Activated CD8-positive, alpha-beta T cell treated with anti-CD3 and anti-CD28 coated beads for 36 hours (primary cell): ENCODE measurements around the gene FBXO10. TPM values are rescaled to one million over a fixed set of nuclear protein-coding genes. Genes with fewer than 3 reads are reported as not detected.

Experiments used
- ATAC-seq: fragments of 200-7000 bp; cut with Tn5 transposase; one replicate; pipeline ENCODE4 v1.10.0; 2021; ENCODE audit warnings: mild to moderate bottlenecking, moderate library complexity
- CTCF ChIA-PET: fragments of 350-600 bp; sonication (Branson Sonifier 250); formaldehyde crosslinking; loops from one replicate; lab custom pipeline; 2021; ENCODE audit warnings: antibody characterized with exemption; lab: Charles Lee
- POLR2A ChIA-PET: fragments of 350-600 bp; sonication (Branson Sonifier 250); formaldehyde crosslinking; loops from one replicate; lab custom pipeline; 2021; ENCODE audit warnings: antibody characterized with exemption; lab: Charles Lee
- DNase-seq: peaks from one replicate; pipeline ENCODE4 v3.0.0-alpha.2; 2020
- H3K27ac Mint-ChIP-seq: one replicate; pipeline ENCODE4 v1.8.0; 2021; ENCODE audit warnings: mild to moderate bottlenecking, mixed read lengths
- H3K27me3 Mint-ChIP-seq: one replicate; pipeline ENCODE4 v1.8.0; 2021; ENCODE audit warnings: mixed read lengths
- H3K36me3 Mint-ChIP-seq: one replicate; pipeline ENCODE4 v1.8.0; 2021; ENCODE audit warnings: low read depth, mixed read lengths
- H3K4me1 Mint-ChIP-seq: one replicate; pipeline ENCODE4 v1.8.0; 2021; ENCODE audit warnings: low read depth, mixed read lengths
- H3K4me3 Mint-ChIP-seq: one replicate; pipeline ENCODE4 v1.8.0; 2021; ENCODE audit warnings: mild to moderate bottlenecking, moderate library complexity, mixed read lengths
- H3K9me3 Mint-ChIP-seq: one replicate; pipeline ENCODE4 v1.8.0; 2021; ENCODE audit warnings: mixed read lengths
- CTCF ChIP-seq: fragments of 200-600 bp; IDR thresholded peaks from one replicate; pipeline ENCODE4 v1.8.0; 2022; ENCODE audit warnings: antibody characterized with exemption, mild to moderate bottlenecking
- intact Hi-C: fragments of 100-400 bp; cut with micrococcal nuclease; formaldehyde crosslinking; loops from one replicate; pipeline ENCODE4 v1.10.0; 2022
- total RNA-seq, 2 experiments: library from RNA; stranded (reverse); gene quantifications; one replicate each; pipeline ENCODE4 v1.2.3, GENCODE V29; 2021

FBXO10 gene
- total RNA-seq, 2 experiments from 2014 or later, result 2.5 to 3.6 TPM

- CTCF ChIA-PET, result interaction anchor here (1.5 to 1.7 kb wide), 2 partner anchors 15 to 19 kb away, joined by 5 to 6 read pairs; partner anchors contain the start of gene POLR1E
Measured at GRCh38 chr9:37466037-37466709, 110.0 kb downstream of the FBXO10 start.

GRCh38 chr9:37465249-37466036 is 110.7 kb downstream of the FBXO10 start, which contains the start of gene ZBTB5:
TSS of gene ZBTB5 (minus strand) at chr9:37465450. CDS start at chr9:37442551, 22,899 bp downstream.
- CTCF ChIA-PET, result interaction anchor here (1.3 to 1.7 kb wide), 3 partner anchors 15 to 59 kb away, joined by 3 to 6 read pairs (median 5); partner anchors contain the start of gene POLR1E
- Mint-ChIP-seq H3K9me3 (no peaks in the 10 kb centered on the region), H3K27me3 (no peaks in the 10 kb centered on the region), H3K36me3 (peaks cover 18% of the 10 kb centered on the region), H3K4me3 (peak within 1 kb of the TSS; percentile 97), H3K27ac (peak within 1 kb of the TSS; percentile 98), H3K4me1 (peaks cover 31% of the 10 kb centered on the region)
- DNase-seq (peak; percentile 100), ATAC-seq (peak; percentile 79)
- POLR2A ChIA-PET, result interaction anchor here (1.0 to 2.5 kb wide), 12 partner anchors 10 to 320 kb away, joined by 3 to 42 read pairs (median 4); partner anchors contain the start of genes EXOSC3, POLR1E and TOMM5
- intact Hi-C loops, result loop anchor here (2.0 to 10.0 kb wide), 2 partner anchors 17 to 51 kb away; no protein-coding TSS in a partner anchor
- TF ChIP-seq CTCF, result no peak

More at GRCh38 chr9:37466037-37466709, 110.0 kb downstream of the FBXO10 start:
- Mint-ChIP-seq H3K9me3 (no peaks in the 10 kb centered on the region), H3K4me1 (peaks cover 26% of the 10 kb centered on the region), H3K4me3 (peak overlapping the region; percentile 97), H3K36me3 (peaks cover 17% of the 10 kb centered on the region), H3K27me3 (no peaks in the 10 kb centered on the region), H3K27ac (peak overlapping the region; percentile 98)
- peak; percentile 38 for DNase-seq
- POLR2A ChIA-PET, result interaction anchor here (0.8 to 2.5 kb wide), 13 partner anchors 9 to 319 kb away, joined by 3 to 42 read pairs (median 4); partner anchors contain the start of genes EXOSC3, POLR1E and TOMM5
- peak; percentile 3 for ATAC-seq
- TF ChIP-seq CTCF, result no peak
- intact Hi-C loops, result loop anchor here (2.0 to 10.0 kb wide), 2 partner anchors 17 to 51 kb away; no protein-coding TSS in a partner anchor

DNA sequence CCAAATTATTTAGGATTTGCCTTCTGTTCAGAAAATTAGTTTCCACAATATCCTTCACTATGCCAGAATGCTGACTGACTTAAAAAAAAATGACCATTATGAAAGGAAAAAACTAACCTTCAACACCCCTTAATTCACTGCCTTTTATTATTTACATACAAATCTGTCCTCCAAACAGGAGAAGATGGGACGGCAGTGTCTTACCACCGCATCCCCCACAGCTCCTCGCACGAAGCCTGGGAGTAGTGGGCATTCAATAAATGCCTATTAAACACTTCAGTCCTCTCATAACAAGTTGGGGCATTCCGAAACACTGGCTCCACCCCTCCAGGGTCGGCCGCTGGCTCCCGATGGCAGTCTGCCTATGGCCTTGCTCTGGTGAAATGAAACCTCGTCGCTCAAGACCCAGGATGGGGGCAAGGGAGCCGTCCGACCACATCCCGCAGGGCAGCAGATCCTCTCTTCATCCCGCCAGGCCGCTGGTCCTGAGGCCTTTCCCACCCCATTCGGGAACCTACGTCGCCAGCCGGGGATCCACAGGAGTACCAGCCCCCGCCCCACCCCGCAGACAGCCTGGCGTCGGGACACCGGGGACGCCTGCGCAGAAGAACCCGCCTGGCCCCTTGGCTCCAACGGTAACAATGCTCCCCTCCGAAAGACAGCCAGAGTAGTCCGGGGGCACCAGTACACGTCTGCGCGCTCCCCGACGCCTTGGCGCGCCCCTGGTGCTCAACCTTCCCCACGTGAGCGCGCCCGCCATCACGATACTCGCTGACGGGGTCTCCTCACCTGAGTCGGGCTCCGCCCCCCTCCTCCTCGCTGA is 111.5 kb downstream of the FBXO10 start:
- CTCF ChIA-PET, result interaction anchor here (1.3 to 1.5 kb wide), 3 partner anchors 21 to 58 kb away, joined by 3 to 6 read pairs (median 3); partner anchors contain the start of gene POLR1E
- Mint-ChIP-seq H3K36me3 (peaks cover 18% of the 10 kb centered on the region), H3K9me3 (no peaks in the 10 kb centered on the region)

More for the DNA sequence above, 111.5 kb downstream of the FBXO10 start:
- peaks cover 31% of the 10 kb centered on the region for H3K4me1 Mint-ChIP-seq
- POLR2A ChIA-PET, result interaction anchor here (0.7 to 3.0 kb wide), 7 partner anchors 9 to 436 kb away, joined by 3 to 42 read pairs (median 6); partner anchors contain the start of gene POLR1E
- intact Hi-C loops, result loop anchor here (10.0 kb wide), 1 partner anchor 50 kb away; no protein-coding TSS in a partner anchor
- peak overlapping the region; percentile 97 for H3K4me3 Mint-ChIP-seq
- no peaks in the 10 kb centered on the region for H3K27me3 Mint-ChIP-seq
- ATAC-seq, result peak; percentile 65
- peak; percentile 94 for DNase-seq
- peak overlapping the region; percentile 98 for H3K27ac Mint-ChIP-seq
- TF ChIP-seq CTCF, result no peak
